Right lobe of liver (tissue), 4 donors: Measurements from ENCODE around the gene MEGF10.

Experiments
- POLR2A ChIP-seq: fragments of 450-650 bp; IDR thresholded peaks from one replicate; pipeline ENCODE4 v1.6.1; 2017; ENCODE audit warnings: antibody characterized with exemption, mild to moderate bottlenecking
- TF ChIP-seq, protein P1 (sequence below), 4 donors: fragments of 200-600 bp in 3 of 4; fragments of 450-650 bp in 1 of 4; IDR thresholded peaks; one replicate each; pipeline versions ENCODE4 v1.5.1 to v1.8.0; 2016 to 2022; ENCODE audit warnings: antibody characterized with exemption in 4 of 4, mild to moderate bottlenecking in 2 of 4
- donor health status: DM: no; HTN: no; CAD: no.
- donor health status: DM: no; HTN: no; CAD: no.
- donor health status: DM: no; HTN: yes; CAD: no.

DNA sequence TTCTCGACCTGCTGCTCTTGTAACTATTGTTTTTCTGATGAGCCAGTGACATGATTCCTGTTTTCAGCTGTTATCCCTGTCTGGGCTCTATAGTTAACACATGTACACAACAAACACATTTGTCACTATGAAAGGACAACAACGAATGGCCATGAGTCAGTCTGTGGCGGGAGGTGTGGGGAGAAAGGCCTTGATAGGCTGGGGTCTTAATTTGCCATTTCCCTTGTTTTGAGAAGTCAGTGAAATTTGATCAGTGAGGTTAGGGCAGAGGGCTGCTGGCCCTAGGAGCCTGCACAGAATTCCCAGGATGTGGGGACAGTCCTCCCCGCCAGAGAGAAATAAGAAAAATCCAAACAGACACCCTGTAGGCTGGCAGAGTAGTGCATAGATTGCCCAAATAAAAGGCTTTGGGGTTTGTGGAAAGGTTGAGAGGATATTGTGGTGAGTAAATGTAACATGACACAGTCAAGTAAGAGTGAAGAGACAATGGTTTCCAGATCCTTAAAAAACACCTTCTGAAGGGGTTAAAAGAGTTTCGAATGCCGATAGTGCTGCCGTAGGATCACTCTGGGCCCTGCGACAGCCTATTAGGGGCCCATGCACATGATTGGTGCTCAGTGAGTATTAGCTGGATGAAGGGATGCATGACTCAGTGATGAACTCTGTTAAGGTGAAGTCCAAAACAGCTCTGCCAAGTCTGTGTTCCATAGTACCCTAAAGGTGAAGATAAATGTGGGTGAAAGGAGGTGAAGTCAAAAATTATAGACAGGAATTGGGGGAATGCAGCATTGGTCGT is 115.9 kb downstream of the MEGF10 start:
- TF ChIP-seq, protein P1, sequence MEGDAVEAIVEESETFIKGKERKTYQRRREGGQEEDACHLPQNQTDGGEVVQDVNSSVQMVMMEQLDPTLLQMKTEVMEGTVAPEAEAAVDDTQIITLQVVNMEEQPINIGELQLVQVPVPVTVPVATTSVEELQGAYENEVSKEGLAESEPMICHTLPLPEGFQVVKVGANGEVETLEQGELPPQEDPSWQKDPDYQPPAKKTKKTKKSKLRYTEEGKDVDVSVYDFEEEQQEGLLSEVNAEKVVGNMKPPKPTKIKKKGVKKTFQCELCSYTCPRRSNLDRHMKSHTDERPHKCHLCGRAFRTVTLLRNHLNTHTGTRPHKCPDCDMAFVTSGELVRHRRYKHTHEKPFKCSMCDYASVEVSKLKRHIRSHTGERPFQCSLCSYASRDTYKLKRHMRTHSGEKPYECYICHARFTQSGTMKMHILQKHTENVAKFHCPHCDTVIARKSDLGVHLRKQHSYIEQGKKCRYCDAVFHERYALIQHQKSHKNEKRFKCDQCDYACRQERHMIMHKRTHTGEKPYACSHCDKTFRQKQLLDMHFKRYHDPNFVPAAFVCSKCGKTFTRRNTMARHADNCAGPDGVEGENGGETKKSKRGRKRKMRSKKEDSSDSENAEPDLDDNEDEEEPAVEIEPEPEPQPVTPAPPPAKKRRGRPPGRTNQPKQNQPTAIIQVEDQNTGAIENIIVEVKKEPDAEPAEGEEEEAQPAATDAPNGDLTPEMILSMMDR (IDR thresholded peaks at IDR 0.05), result no peak
- TF ChIP-seq POLR2A, result no peak
